Tibial artery (tissue), 4 donors: Measurements from ENCODE around the gene HS1BP3.

Source experiments
- DNase-seq, 2 donors: peaks; one replicate each; pipeline ENCODE4 v3.0.0-alpha.2; 2019
- H3K27ac ChIP-seq, 2 donors: fragments of 200-600 bp; sonication (generic) in 1 of 2; 1 replicate in 1 of 2; 2 replicates in 1 of 2; pipeline ENCODE4 v1.5.1; 2018 to 2019; ENCODE audit warnings: mild to moderate bottlenecking in 1 of 2
- H3K27me3 ChIP-seq, 2 donors: fragments of 200-600 bp; sonication (generic) in 1 of 2; one replicate each; pipeline versions ENCODE4 v1.5.1 to v1.6.0; 2016 to 2019
- H3K36me3 ChIP-seq, 3 donors: fragments of 200-600 bp; sonication (generic) in 2 of 3; one replicate each; pipeline ENCODE4 v1.5.1; 2016 to 2019; ENCODE audit warnings: mild to moderate bottlenecking in 2 of 3
- H3K4me1 ChIP-seq, 4 donors: fragments of 200-600 bp; sonication (generic) in 2 of 4; 1 replicate in 3 of 4; 2 replicates in 1 of 4; pipeline ENCODE4 v1.5.1; 2016 to 2019
- H3K4me3 ChIP-seq, 2 donors: fragments of 200-600 bp; sonication (generic) in 1 of 2; 1 replicate in 1 of 2; 2 replicates in 1 of 2; pipeline ENCODE4 v1.5.1; 2018 to 2019; ENCODE audit warnings: mild to moderate bottlenecking in 2 of 2
- H3K9me3 ChIP-seq, 3 donors: fragments of 200-600 bp; sonication (generic) in 1 of 3; one replicate each; pipeline ENCODE4 v1.5.1; 2016 to 2019
- CTCF ChIP-seq, 2 experiments: fragments of 200-600 bp in 1 of 2; fragments of 450-650 bp in 1 of 2; IDR thresholded peaks; one replicate each; pipeline ENCODE4 v1.5.1; 2017 to 2019; ENCODE audit warnings: antibody characterized with exemption in 2 of 2, mild to moderate bottlenecking in 1 of 2, moderate library complexity in 1 of 2
- intact Hi-C: fragments of 100-400 bp; cut with DNase I; formaldehyde crosslinking; loops from one replicate; pipeline ENCODE4 v1.15.0; 2023; ENCODE audit warnings: low total_unique reads

Gene HS1BP3

GRCh38 chr2:20576598-20577115 is 74.2 kb downstream of the HS1BP3 start:
- intact Hi-C loops = no loop called here
- DNase-seq = no peak
- Histone ChIP-seq H3K27me3 (no peaks in the 10 kb centered on the region), H3K27ac (no peak overlapping the region), H3K36me3 (no peaks in the 10 kb centered on the region), H3K4me1 (peaks cover 0 to 52% (median 33%) of the 10 kb centered on the region in 4 donors), H3K4me3 (no peak overlapping the region), H3K9me3 (no peaks in the 10 kb centered on the region)
- TF ChIP-seq CTCF (IDR thresholded peaks at IDR 0.05) = no peak

- H3K27ac ChIP-seq = no peak overlapping the region
- no peak overlapping the region for H3K4me3 ChIP-seq
These were observed 74.8 kb downstream of the HS1BP3 start for GRCh38 chr2:20575935-20576597.

DNA sequence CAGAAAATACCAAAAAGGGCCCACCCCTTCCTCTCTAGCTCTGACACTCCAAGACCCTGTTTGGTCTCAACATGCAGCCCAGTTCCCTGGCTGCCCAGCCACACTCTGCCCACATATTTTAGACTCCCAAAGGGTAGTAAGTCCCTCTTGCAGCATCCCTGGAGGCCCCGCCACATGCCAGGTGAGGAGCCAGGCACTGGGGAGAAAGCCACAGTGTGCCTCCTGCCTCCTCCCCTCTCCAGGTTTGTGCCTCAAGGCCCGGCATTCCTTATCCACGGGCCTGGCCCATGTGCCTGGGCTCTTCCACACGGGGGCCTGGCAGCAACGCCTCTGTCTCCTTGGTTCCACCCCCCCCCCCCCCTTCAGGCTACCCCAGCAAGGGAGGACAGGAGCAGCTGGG is 75.5 kb downstream of the HS1BP3 start:
- intact Hi-C loops = no loop called here
- Histone ChIP-seq H3K4me1 (peaks cover 0 to 45% (median 28%) of the 10 kb centered on the region in 4 donors), H3K9me3 (no peaks in the 10 kb centered on the region), H3K4me3 (no peak overlapping the region), H3K27me3 (no peaks in the 10 kb centered on the region), H3K36me3 (no peaks in the 10 kb centered on the region), H3K27ac (no peak overlapping the region)
- no peak for TF ChIP-seq CTCF (IDR thresholded peaks at IDR 0.05)
- DNase-seq = no peak

More at GRCh38 chr2:20575935-20576597, 74.8 kb downstream of the HS1BP3 start:
- intact Hi-C loops = no loop called here
- DNase-seq = no peak
- Histone ChIP-seq H3K9me3 (no peaks in the 10 kb centered on the region), H3K36me3 (no peaks in the 10 kb centered on the region), H3K4me1 (peaks cover 0 to 52% (median 33%) of the 10 kb centered on the region in 4 donors), H3K27me3 (no peaks in the 10 kb centered on the region)
- no peak for TF ChIP-seq CTCF (IDR thresholded peaks at IDR 0.05)

DNA sequence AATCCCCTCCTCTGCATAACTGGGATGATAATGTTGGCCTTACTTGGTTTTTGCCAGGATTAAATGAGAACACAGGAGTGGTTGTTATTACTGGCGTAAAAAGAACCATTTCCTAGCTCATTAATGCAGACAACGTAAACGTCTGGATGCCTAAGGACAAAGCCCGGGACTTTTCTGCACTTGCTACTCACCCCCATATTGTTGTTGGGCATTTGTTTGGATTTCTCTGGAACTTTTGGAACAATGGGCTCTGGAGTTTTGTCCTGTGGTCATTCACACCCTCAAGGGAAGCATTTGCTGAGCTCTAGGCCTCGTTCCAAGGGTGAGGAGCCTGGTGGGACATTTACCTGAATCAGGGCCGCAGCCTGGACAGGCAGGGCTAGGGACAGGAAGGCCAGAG is 76.0 kb downstream of the HS1BP3 start:
- DNase-seq = no peak
- no peak for TF ChIP-seq CTCF (IDR thresholded peaks at IDR 0.05)
- Histone ChIP-seq H3K27me3 (no peaks in the 10 kb centered on the region), H3K36me3 (no peaks in the 10 kb centered on the region), H3K9me3 (no peaks in the 10 kb centered on the region), H3K27ac (no peak overlapping the region), H3K4me1 (peaks cover 0 to 40% (median 23%) of the 10 kb centered on the region in 4 donors), H3K4me3 (no peak overlapping the region)
- intact Hi-C loops = no loop called here

- H3K4me1 ChIP-seq = peaks cover 0 to 36% (median 20%) of the 10 kb centered on the region in 4 donors
- no peak for TF ChIP-seq CTCF (IDR thresholded peaks at IDR 0.05)
- H3K9me3 ChIP-seq = no peaks in the 10 kb centered on the region
- no peak overlapping the region for H3K4me3 ChIP-seq
- H3K36me3 ChIP-seq = no peaks in the 10 kb centered on the region
- H3K27me3 ChIP-seq = no peaks in the 10 kb centered on the region
- intact Hi-C loops = no loop called here
- DNase-seq = no peak
- H3K27ac ChIP-seq = no peak overlapping the region
These were observed 76.4 kb downstream of the HS1BP3 start for GRCh38 chr2:20574423-20574911.
